ENCODE results near the gene SEPTIN1. TPM values are rescaled to one million over a fixed set of nuclear protein-coding genes. Genes with fewer than 3 reads are reported as not detected.

The SEPTIN1 gene
- total and polyA plus RNA-seq, 2 donors (not counting 1 experiment from before 2014, with no cell fraction given): 0.17 TPM; not detected in 1

- Histone ChIP-seq H3K27me3 (ENCODE audit: control insufficient read depth, insufficient read depth, low read length) (no peaks in the 10 kb centered on the region), H3K4me3 (replicated peaks in 1 of 4; ENCODE audit: control extremely low read depth in 1 of 4, insufficient read depth in 1 of 4, low read depth in 3 of 4, low read length in 4 of 4) (peak within 1 kb of the TSS; percentile 78 to 97 (median 95)), H3K36me3 (ENCODE audit: control insufficient read depth, insufficient read depth, low read length) (peaks cover 38% of the 10 kb centered on the region), H3K79me2 (ENCODE audit: control insufficient read depth, insufficient read depth, low read length) (peaks cover 32% of the 10 kb centered on the region), H3K9me3 (ENCODE audit: control insufficient read depth, insufficient read depth, low read depth, low read length) (no peaks in the 10 kb centered on the region), H3K27ac (ENCODE audit: insufficient read depth, low read length) (peak within 1 kb of the TSS; percentile 95), H3K4me2 (ENCODE audit: extremely low read depth, insufficient read depth, low read length) (peak within 1 kb of the TSS; percentile 99), H2AFZ (ENCODE audit: low read length) (peak within 1 kb of the TSS; percentile 72), H4K20me1 (ENCODE audit: control insufficient read depth, extremely low read depth, insufficient read depth, low read length) (no peaks in the 10 kb centered on the region), H3K9ac (ENCODE audit: insufficient read depth, low read length) (peak within 1 kb of the TSS; percentile 98), H3K4me1 (ENCODE audit: control insufficient read depth, extremely low read depth, insufficient read depth, low read length) (peaks cover 31% of the 10 kb centered on the region)
- TF ChIP-seq EZH2 (IDR thresholded peaks at IDR 0.05; ENCODE audit: low read length, missing control alignments) (no peak), CTCF (conservative IDR thresholded peaks at IDR 0.05 in 1 of 2, IDR thresholded peaks at IDR 0.05 in 1 of 2; ENCODE audit: low read depth in 1 of 2, low read length in 2 of 2) (peak in 1 of 2 donors; percentile 11)
- peak; percentile 100 for DNase-seq (ENCODE audit: low read depth in 2 of 2)
These were observed 27.0 kb downstream of the SEPTIN1 start, which contains the start of gene CD2BP2 for GRCh38 chr16:30355144-30355953. Gene CD2BP2 (minus strand): TSS chr16:30355308. CDS start chr16:30354681, 627 bp downstream.

GRCh38 chr16:30354423-30355143, 27.8 kb downstream of the SEPTIN1 start:
- Histone ChIP-seq H2AFZ (ENCODE audit: low read length) (peak overlapping the region; percentile 71), H3K4me2 (ENCODE audit: extremely low read depth, insufficient read depth, low read length) (peak overlapping the region; percentile 99), H3K27me3 (ENCODE audit: control insufficient read depth, insufficient read depth, low read length) (no peaks in the 10 kb centered on the region), H3K4me1 (ENCODE audit: control insufficient read depth, extremely low read depth, insufficient read depth, low read length) (peaks cover 31% of the 10 kb centered on the region), H3K79me2 (ENCODE audit: control insufficient read depth, insufficient read depth, low read length) (peaks cover 25% of the 10 kb centered on the region), H3K36me3 (ENCODE audit: control insufficient read depth, insufficient read depth, low read length) (peaks cover 37% of the 10 kb centered on the region), H3K9ac (ENCODE audit: insufficient read depth, low read length) (peak overlapping the region; percentile 98), H4K20me1 (ENCODE audit: control insufficient read depth, extremely low read depth, insufficient read depth, low read length) (no peaks in the 10 kb centered on the region), H3K27ac (ENCODE audit: insufficient read depth, low read length) (peak overlapping the region; percentile 95), H3K9me3 (ENCODE audit: control insufficient read depth, insufficient read depth, low read depth, low read length) (no peaks in the 10 kb centered on the region), H3K4me3 (replicated peaks in 1 of 4; ENCODE audit: control extremely low read depth in 1 of 4, insufficient read depth in 1 of 4, low read depth in 3 of 4, low read length in 4 of 4) (peak overlapping the region; percentile 78 to 97 (median 95))
- peak in 1 of 2 donors; percentile 20 for DNase-seq (ENCODE audit: low read depth in 2 of 2)
- TF ChIP-seq CTCF (conservative IDR thresholded peaks at IDR 0.05 in 1 of 2, IDR thresholded peaks at IDR 0.05 in 1 of 2; ENCODE audit: low read depth in 1 of 2, low read length in 2 of 2): no peak
- no peak for TF ChIP-seq EZH2 (IDR thresholded peaks at IDR 0.05; ENCODE audit: low read length, missing control alignments)

All from fibroblast of lung (primary cell).